Measurements from ENCODE around the gene MAGI2. TPM values are rescaled to one million over a fixed set of nuclear protein-coding genes. Genes with fewer than 3 reads are reported as not detected.

MAGI2 gene
- total RNA-seq, 1 experiment from 2014 or later = 0.34 TPM

DNA sequence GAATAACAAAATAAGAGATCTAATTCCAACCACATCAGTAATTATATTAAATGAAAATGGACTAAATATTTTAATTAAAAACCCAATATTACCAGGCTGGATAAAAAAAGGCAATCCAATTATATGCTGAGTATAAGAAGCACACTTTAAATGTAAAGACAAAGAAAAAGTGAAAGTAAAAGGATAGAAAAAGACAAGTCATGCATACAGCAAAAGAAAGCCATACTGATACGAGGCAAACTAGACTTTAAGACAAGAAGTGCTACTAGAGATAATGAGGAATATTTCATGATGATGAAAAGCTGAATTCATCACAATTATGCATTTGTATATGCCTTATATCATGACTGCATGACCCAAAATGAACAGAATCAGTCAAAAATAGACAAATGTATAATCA lies 1026.3 kb downstream of the MAGI2 start:
- Histone ChIP-seq H3K36me3 (ENCODE audit: insufficient read depth, low read length, poor library complexity, severe bottlenecking) (no peaks in the 10 kb centered on the region), H3K27ac (ENCODE audit: low read depth, low read length, poor library complexity, severe bottlenecking) (no peak overlapping the region), H3K9me3 (ENCODE audit: low read depth, low read length, poor library complexity, severe bottlenecking) (no peaks in the 10 kb centered on the region), H3K4me1 (ENCODE audit: insufficient read depth, low read length, poor library complexity, severe bottlenecking) (no peaks in the 10 kb centered on the region), H3K4me3 (ENCODE audit: low read depth, low read length, poor library complexity, severe bottlenecking) (no peak overlapping the region), H3K27me3 (replicated peaks; ENCODE audit: insufficient read depth, low read depth, low read length, poor library complexity) (peaks cover 14% of the 10 kb centered on the region)
- BruUV-seq (replicated peaks) = no TSS peak
- ChIA-PET POLR2A (ENCODE audit: low non-redundant PET) (interaction anchor here (0.7 kb wide), 1 partner anchor 142 kb away, joined by 6 read pairs; no protein-coding TSS in a partner anchor), CTCF (no interaction called here)
- DNase-seq (ENCODE audit: low spot score) = no peak
- intact Hi-C loops (cut with micrococcal nuclease; ENCODE audit: unreplicated experiment) = no loop called here
- no peak for TF ChIP-seq EZH2 (IDR thresholded peaks at IDR 0.05; ENCODE audit: borderline replicate concordance, low read depth, low read length, poor library complexity, severe bottlenecking)
- TF ChIP-seq, protein P1, sequence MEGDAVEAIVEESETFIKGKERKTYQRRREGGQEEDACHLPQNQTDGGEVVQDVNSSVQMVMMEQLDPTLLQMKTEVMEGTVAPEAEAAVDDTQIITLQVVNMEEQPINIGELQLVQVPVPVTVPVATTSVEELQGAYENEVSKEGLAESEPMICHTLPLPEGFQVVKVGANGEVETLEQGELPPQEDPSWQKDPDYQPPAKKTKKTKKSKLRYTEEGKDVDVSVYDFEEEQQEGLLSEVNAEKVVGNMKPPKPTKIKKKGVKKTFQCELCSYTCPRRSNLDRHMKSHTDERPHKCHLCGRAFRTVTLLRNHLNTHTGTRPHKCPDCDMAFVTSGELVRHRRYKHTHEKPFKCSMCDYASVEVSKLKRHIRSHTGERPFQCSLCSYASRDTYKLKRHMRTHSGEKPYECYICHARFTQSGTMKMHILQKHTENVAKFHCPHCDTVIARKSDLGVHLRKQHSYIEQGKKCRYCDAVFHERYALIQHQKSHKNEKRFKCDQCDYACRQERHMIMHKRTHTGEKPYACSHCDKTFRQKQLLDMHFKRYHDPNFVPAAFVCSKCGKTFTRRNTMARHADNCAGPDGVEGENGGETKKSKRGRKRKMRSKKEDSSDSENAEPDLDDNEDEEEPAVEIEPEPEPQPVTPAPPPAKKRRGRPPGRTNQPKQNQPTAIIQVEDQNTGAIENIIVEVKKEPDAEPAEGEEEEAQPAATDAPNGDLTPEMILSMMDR (conservative IDR thresholded peaks at IDR 0.05; ENCODE audit: low read depth, low read length) = no peak

DNA sequence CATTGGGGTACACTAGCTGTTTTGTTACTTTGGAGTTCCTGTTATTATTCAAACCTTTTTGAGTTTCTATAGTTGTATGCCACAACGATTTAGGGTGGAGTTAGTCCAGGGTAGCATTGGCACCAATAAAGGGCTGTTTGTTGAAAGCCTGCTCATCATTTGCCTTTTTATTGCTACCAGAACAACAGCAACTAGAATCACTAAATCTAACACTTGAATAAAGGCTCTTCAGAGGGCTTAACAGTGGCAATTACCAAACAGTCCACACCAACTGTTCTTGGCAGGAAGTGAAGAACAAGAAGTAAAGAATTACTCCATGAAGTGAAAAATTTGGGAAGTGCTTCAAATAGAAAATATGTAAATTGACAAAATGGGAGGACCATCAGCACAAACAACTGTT lies 1033.5 kb downstream of the MAGI2 start:
- POLR2A ChIA-PET (ENCODE audit: low non-redundant PET) = no interaction called here

DNA sequence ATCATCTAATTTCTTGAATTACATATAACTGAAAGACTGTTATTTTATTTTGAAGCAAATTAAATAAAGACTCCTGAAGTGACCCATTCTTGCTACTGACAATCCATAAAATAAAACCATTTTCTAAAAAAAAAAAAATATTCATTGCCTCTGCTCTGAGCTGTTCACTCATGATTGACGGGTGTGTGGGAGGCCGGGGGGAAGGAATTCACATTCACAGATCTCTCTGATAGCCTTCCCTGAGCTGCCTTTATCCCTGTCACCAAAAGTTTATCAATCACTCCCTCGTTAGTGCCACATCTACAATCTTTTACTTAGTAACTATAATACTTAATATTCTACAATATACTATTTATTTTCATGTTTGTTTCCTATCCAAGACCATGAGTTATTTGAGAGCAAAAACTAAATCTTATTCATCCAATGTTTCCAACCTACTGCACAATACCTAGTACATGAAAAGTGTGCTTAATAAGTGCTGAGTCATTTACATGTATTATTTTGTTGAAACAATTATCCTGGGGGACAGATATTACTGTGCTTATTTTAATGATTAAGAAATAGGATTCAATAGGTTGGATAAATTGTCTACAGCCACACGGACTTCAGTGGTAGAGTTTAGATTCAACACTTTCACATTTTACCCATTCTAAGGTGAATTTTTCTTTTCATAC lies 1036.2 kb downstream of the MAGI2 start:
- H3K9me3 ChIP-seq (ENCODE audit: low read depth, low read length, poor library complexity, severe bottlenecking) = no peaks in the 10 kb centered on the region
- H3K27me3 ChIP-seq (replicated peaks; ENCODE audit: insufficient read depth, low read depth, low read length, poor library complexity) = peaks cover 17% of the 10 kb centered on the region
- DNase-seq (ENCODE audit: low spot score) = no peak
- H3K36me3 ChIP-seq (ENCODE audit: insufficient read depth, low read length, poor library complexity, severe bottlenecking) = no peaks in the 10 kb centered on the region
- H3K4me1 ChIP-seq (ENCODE audit: insufficient read depth, low read length, poor library complexity, severe bottlenecking) = no peaks in the 10 kb centered on the region
- TF ChIP-seq EZH2 (IDR thresholded peaks at IDR 0.05; ENCODE audit: borderline replicate concordance, low read depth, low read length, poor library complexity, severe bottlenecking) = no peak
- TF ChIP-seq, protein P1 (conservative IDR thresholded peaks at IDR 0.05; ENCODE audit: low read depth, low read length) = no peak
- ChIA-PET CTCF (no interaction called here), POLR2A (ENCODE audit: low non-redundant PET) (no interaction called here)
- intact Hi-C loops (cut with micrococcal nuclease; ENCODE audit: unreplicated experiment) = loop anchor here (10.0 kb wide), 1 partner anchor 393 kb away; no protein-coding TSS in a partner anchor
- H3K4me3 ChIP-seq (ENCODE audit: low read depth, low read length, poor library complexity, severe bottlenecking) = no peak overlapping the region
- no TSS peak for BruUV-seq (replicated peaks)
- H3K27ac ChIP-seq (ENCODE audit: low read depth, low read length, poor library complexity, severe bottlenecking) = no peak overlapping the region

More for the DNA sequence above, 1033.5 kb downstream of the MAGI2 start:
- Histone ChIP-seq H3K4me3 (ENCODE audit: low read depth, low read length, poor library complexity, severe bottlenecking) (no peak overlapping the region), H3K27me3 (replicated peaks; ENCODE audit: insufficient read depth, low read depth, low read length, poor library complexity) (no peaks in the 10 kb centered on the region), H3K36me3 (ENCODE audit: insufficient read depth, low read length, poor library complexity, severe bottlenecking) (no peaks in the 10 kb centered on the region), H3K27ac (ENCODE audit: low read depth, low read length, poor library complexity, severe bottlenecking) (no peak overlapping the region), H3K9me3 (ENCODE audit: low read depth, low read length, poor library complexity, severe bottlenecking) (no peaks in the 10 kb centered on the region), H3K4me1 (ENCODE audit: insufficient read depth, low read length, poor library complexity, severe bottlenecking) (no peaks in the 10 kb centered on the region)
- TF ChIP-seq EZH2 (IDR thresholded peaks at IDR 0.05; ENCODE audit: borderline replicate concordance, low read depth, low read length, poor library complexity, severe bottlenecking) = no peak
- TF ChIP-seq, protein P1 (conservative IDR thresholded peaks at IDR 0.05; ENCODE audit: low read depth, low read length) = no peak
- intact Hi-C loops (cut with micrococcal nuclease; ENCODE audit: unreplicated experiment) = no loop called here
- no peak for DNase-seq (ENCODE audit: low spot score)
- CTCF ChIA-PET = no interaction called here
- no TSS peak for BruUV-seq (replicated peaks)

All from A673 (cell line).